ENCODE data around the gene TRIM47.

Gene TRIM47

DNA sequence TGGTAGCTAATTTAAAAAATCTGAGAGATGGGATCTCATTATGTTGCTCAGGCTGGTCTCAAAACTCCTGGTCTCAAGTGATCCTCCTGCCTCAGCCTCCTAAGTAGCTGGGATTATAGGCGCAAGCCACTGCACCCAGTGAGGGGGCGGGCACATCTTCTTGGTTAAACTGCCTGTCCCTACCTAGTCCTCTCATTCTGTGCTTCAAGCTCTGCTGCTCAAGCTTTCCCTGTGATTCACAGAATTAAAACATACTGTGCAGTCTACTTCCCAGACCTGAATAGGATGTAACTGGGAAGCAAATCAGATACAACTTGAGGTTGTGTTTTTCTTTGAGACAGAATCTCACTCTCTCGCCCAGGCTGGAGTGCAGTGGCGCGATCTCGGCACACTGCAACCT lies 24.0 kb upstream of the TRIM47 start:
- H3K9me2 ChIP-seq (replicated peaks; ENCODE audit: insufficient read depth, low read length): no peaks in the 10 kb centered on the region
- H3K4me1 ChIP-seq (ENCODE audit: low read length): peaks cover 4% of the 10 kb centered on the region; the same call in 1 of the 2 replicates
- H3K9ac ChIP-seq (ENCODE audit: low read length): no peak overlapping the region
- H3K4me3 ChIP-seq (ENCODE audit: low read length): no peak overlapping the region
- H3K4me2 ChIP-seq (ENCODE audit: low read depth, low read length): no peak overlapping the region
- no peak for TF ChIP-seq EZH2phosphoT487 (IDR thresholded peaks at IDR 0.05; ENCODE audit: low read length)
- no peak for TF ChIP-seq EZH2 (optimal IDR thresholded peaks at IDR 0.05; ENCODE audit: low read depth, low read length)
- TF ChIP-seq, protein P1, sequence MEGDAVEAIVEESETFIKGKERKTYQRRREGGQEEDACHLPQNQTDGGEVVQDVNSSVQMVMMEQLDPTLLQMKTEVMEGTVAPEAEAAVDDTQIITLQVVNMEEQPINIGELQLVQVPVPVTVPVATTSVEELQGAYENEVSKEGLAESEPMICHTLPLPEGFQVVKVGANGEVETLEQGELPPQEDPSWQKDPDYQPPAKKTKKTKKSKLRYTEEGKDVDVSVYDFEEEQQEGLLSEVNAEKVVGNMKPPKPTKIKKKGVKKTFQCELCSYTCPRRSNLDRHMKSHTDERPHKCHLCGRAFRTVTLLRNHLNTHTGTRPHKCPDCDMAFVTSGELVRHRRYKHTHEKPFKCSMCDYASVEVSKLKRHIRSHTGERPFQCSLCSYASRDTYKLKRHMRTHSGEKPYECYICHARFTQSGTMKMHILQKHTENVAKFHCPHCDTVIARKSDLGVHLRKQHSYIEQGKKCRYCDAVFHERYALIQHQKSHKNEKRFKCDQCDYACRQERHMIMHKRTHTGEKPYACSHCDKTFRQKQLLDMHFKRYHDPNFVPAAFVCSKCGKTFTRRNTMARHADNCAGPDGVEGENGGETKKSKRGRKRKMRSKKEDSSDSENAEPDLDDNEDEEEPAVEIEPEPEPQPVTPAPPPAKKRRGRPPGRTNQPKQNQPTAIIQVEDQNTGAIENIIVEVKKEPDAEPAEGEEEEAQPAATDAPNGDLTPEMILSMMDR (IDR thresholded peaks at IDR 0.05; ENCODE audit: low read length): no peak
- H3K27me3 ChIP-seq (replicated peaks; ENCODE audit: insufficient read depth, low read length): no peaks in the 10 kb centered on the region
- no peaks in the 10 kb centered on the region for H4K20me1 ChIP-seq (ENCODE audit: insufficient read depth, low read length)
- H3K36me3 ChIP-seq (replicated peaks; ENCODE audit: insufficient read depth, low read length): no peaks in the 10 kb centered on the region
- H3K9me3 ChIP-seq (replicated peaks; ENCODE audit: insufficient read depth, low read length): no peaks in the 10 kb centered on the region
- no peak overlapping the region for H2AFZ ChIP-seq (ENCODE audit: low read length)
- H3K79me2 ChIP-seq (ENCODE audit: low read length): peaks cover 30% of the 10 kb centered on the region
- no peak overlapping the region for H3K27ac ChIP-seq (ENCODE audit: low read length)
- peaks cover 11% of the 10 kb centered on the region for H3F3A ChIP-seq (ENCODE audit: insufficient read depth, low read length)
- no peak for DNase-seq

DNA sequence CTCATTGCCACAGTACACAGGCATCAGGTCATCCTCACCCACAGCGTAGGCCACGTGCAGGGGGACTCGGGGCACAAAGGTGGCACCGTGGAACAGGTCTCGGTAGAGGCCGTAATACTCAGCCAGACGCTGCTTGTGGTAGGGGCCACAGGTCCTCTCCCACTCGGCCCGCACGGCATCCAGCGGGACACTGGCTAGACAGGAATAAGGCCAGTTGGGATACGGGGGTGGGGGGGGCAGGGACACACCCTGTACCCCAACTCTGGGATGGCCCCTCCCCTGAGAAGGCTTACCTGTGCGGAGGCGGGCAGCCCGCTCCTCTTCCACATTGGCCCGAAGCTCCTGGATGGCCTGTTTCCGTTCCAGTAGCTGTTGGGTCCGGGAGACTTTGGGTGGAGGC lies 23.3 kb upstream of the TRIM47 start:
- H3K4me1 ChIP-seq (ENCODE audit: low read length): peaks cover 4% of the 10 kb centered on the region; the same call in 1 of the 2 replicates
- no peaks in the 10 kb centered on the region for H3K9me3 ChIP-seq (replicated peaks; ENCODE audit: insufficient read depth, low read length)
- no peak overlapping the region for H3K9ac ChIP-seq (ENCODE audit: low read length)
- H3K79me2 ChIP-seq (ENCODE audit: low read length): peaks cover 30% of the 10 kb centered on the region
- no peak overlapping the region for H3K4me2 ChIP-seq (ENCODE audit: low read depth, low read length)
- H3K27ac ChIP-seq (ENCODE audit: low read length): no peak overlapping the region
- no peaks in the 10 kb centered on the region for H3K27me3 ChIP-seq (replicated peaks; ENCODE audit: insufficient read depth, low read length)
- H3K4me3 ChIP-seq (ENCODE audit: low read length): no peak overlapping the region
- no peaks in the 10 kb centered on the region for H3K36me3 ChIP-seq (replicated peaks; ENCODE audit: insufficient read depth, low read length)
- no peak for DNase-seq
- no peak for TF ChIP-seq EZH2 (optimal IDR thresholded peaks at IDR 0.05; ENCODE audit: low read depth, low read length)
- no peak for TF ChIP-seq EZH2phosphoT487 (IDR thresholded peaks at IDR 0.05; ENCODE audit: low read length)
- TF ChIP-seq, protein P1 (IDR thresholded peaks at IDR 0.05; ENCODE audit: low read length): no peak
- peaks cover 12% of the 10 kb centered on the region for H3F3A ChIP-seq (ENCODE audit: insufficient read depth, low read length)
- H4K20me1 ChIP-seq (ENCODE audit: insufficient read depth, low read length): no peaks in the 10 kb centered on the region
- H2AFZ ChIP-seq (ENCODE audit: low read length): no peak overlapping the region
- H3K9me2 ChIP-seq (replicated peaks; ENCODE audit: insufficient read depth, low read length): no peaks in the 10 kb centered on the region

DNA sequence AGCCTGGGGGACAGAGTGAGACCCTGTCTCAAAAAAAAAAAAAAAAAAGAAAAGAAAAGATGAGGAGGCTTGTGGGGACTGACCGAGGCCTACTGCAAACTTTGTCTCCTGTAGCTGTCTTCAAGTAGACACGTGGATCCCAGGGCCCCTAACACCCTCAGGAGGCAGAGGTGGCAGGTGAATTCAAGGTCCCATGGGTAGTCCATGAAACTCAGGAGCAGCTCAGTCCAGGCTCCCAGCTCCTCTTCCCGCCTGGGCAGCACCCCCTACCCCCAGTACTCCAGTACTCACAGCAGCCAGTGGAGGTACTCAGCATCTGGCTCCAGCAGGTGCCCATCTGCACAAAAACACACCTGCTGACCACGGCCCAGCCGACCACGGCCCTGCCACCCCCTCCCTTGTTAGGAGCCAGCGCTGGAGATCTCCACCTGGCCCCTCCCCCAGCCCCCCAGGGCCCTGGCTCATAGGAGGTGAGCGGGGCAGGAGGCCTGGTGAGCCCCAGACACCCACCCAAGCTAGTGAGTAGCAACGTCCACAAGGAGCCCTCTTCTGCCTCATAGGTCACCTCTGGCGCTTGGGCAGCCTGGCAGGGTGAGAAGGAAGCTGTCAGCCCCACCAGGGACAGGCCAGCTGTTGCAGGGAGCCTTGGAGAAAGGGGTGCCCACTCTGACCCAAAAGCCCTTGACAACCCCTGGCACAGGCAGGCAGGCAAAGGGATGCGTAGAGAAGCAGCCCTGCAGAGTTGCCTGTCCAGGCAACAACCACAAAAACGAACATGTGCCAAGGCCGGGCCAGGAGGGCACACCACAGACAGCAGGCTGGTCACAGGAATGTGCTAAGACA lies 22.5 kb upstream of the TRIM47 start:
- H3K36me3 ChIP-seq (replicated peaks; ENCODE audit: insufficient read depth, low read length): no peaks in the 10 kb centered on the region
- TF ChIP-seq, protein P1 (IDR thresholded peaks at IDR 0.05; ENCODE audit: low read length): no peak
- TF ChIP-seq EZH2 (optimal IDR thresholded peaks at IDR 0.05; ENCODE audit: low read depth, low read length) (no peak), EZH2phosphoT487 (IDR thresholded peaks at IDR 0.05; ENCODE audit: low read length) (no peak)

More for the DNA sequence above, 22.5 kb upstream of the TRIM47 start:
- Histone ChIP-seq H2AFZ (ENCODE audit: low read length) (no peak overlapping the region), H3K79me2 (ENCODE audit: low read length) (peaks cover 35% of the 10 kb centered on the region), H4K20me1 (ENCODE audit: insufficient read depth, low read length) (no peaks in the 10 kb centered on the region), H3K9me3 (replicated peaks; ENCODE audit: insufficient read depth, low read length) (no peaks in the 10 kb centered on the region), H3K9me2 (replicated peaks; ENCODE audit: insufficient read depth, low read length) (no peaks in the 10 kb centered on the region), H3K4me3 (ENCODE audit: low read length) (no peak overlapping the region), H3K9ac (ENCODE audit: low read length) (no peak overlapping the region), H3F3A (ENCODE audit: insufficient read depth, low read length) (peaks cover 12% of the 10 kb centered on the region), H3K27me3 (replicated peaks; ENCODE audit: insufficient read depth, low read length) (no peaks in the 10 kb centered on the region), H3K4me2 (ENCODE audit: low read depth, low read length) (no peak overlapping the region), H3K4me1 (ENCODE audit: low read length) (no peaks in the 10 kb centered on the region), H3K27ac (ENCODE audit: low read length) (no peak overlapping the region)
- DNase-seq: no peak

Measured in MM.1S (cell line).